ENCODE results near the gene ASXL3.

The ASXL3 gene

GRCh38 chr18:33577685-33578517 is at the start of gene ASXL3:
TSS of gene ASXL3 (plus strand) at chr18:33578219. CDS start at chr18:33578632, 413 bp downstream.
- peak within 1 kb of the TSS; percentile 82 for H3K4me3 ChIP-seq (ENCODE audit: low read depth, low read length)

GRCh38 chr18:33532978-33533377 is 45.0 kb upstream of the ASXL3 start:
- no peak overlapping the region for H3K4me3 ChIP-seq (ENCODE audit: low read depth, low read length)

GRCh38 chr18:33536904-33537303 is 41.1 kb upstream of the ASXL3 start:
- no peak overlapping the region for H3K4me3 ChIP-seq (ENCODE audit: low read depth, low read length)

- no peak overlapping the region for H3K4me3 ChIP-seq (ENCODE audit: low read depth, low read length)
Measured at GRCh38 chr18:33538418-33539042, 39.5 kb upstream of the ASXL3 start.

GRCh38 chr18:33540392-33540791 is 37.6 kb upstream of the ASXL3 start:
- no peak overlapping the region for H3K4me3 ChIP-seq (ENCODE audit: low read depth, low read length)

- no peak overlapping the region for H3K4me3 ChIP-seq (ENCODE audit: low read depth, low read length)
Measured at GRCh38 chr18:33541316-33541715, 36.7 kb upstream of the ASXL3 start.

- H3K4me3 ChIP-seq (ENCODE audit: low read depth, low read length) = no peak overlapping the region
Measured at GRCh38 chr18:33556846-33557245, 21.2 kb upstream of the ASXL3 start.

GRCh38 chr18:33557706-33558105 is 20.3 kb upstream of the ASXL3 start:
- H3K4me3 ChIP-seq (ENCODE audit: low read depth, low read length) = no peak overlapping the region

- no peak overlapping the region for H3K4me3 ChIP-seq (ENCODE audit: low read depth, low read length)
Measured at GRCh38 chr18:33558529-33558928, 19.5 kb upstream of the ASXL3 start.

GRCh38 chr18:33560686-33561370 is 17.2 kb upstream of the ASXL3 start:
- no peak overlapping the region for H3K4me3 ChIP-seq (ENCODE audit: low read depth, low read length)

GRCh38 chr18:33562741-33563140 is 15.3 kb upstream of the ASXL3 start:
- H3K4me3 ChIP-seq (ENCODE audit: low read depth, low read length) = no peak overlapping the region

- H3K4me3 ChIP-seq (ENCODE audit: low read depth, low read length) = no peak overlapping the region
Measured at GRCh38 chr18:33567705-33568104, 10.3 kb upstream of the ASXL3 start.

- no peak overlapping the region for H3K4me3 ChIP-seq (ENCODE audit: low read depth, low read length)
Measured at GRCh38 chr18:33571998-33572787, 5.8 kb upstream of the ASXL3 start.

- no peak overlapping the region for H3K4me3 ChIP-seq (ENCODE audit: low read depth, low read length)
Measured at GRCh38 chr18:33573193-33573592, 4.8 kb upstream of the ASXL3 start.

- no peak overlapping the region for H3K4me3 ChIP-seq (ENCODE audit: low read depth, low read length)
Measured at GRCh38 chr18:33575451-33575850, 2.6 kb upstream of the ASXL3 start.

GRCh38 chr18:33576999-33577646 is 896 bp upstream of the ASXL3 start:
- peak overlapping the region; percentile 82 for H3K4me3 ChIP-seq (ENCODE audit: low read depth, low read length)

- H3K4me3 ChIP-seq (ENCODE audit: low read depth, low read length) = peak overlapping the region; percentile 58
Measured at GRCh38 chr18:33578518-33579348, 714 bp downstream of the ASXL3 start.

- peak overlapping the region; percentile 58 for H3K4me3 ChIP-seq (ENCODE audit: low read depth, low read length)
Measured at GRCh38 chr18:33579349-33580215, 1.6 kb downstream of the ASXL3 start.

- no peak overlapping the region for H3K4me3 ChIP-seq (ENCODE audit: low read depth, low read length)
Measured at GRCh38 chr18:33580546-33580945, 2.5 kb downstream of the ASXL3 start.
